ENCODE results near the gene KCTD20.

DNA sequence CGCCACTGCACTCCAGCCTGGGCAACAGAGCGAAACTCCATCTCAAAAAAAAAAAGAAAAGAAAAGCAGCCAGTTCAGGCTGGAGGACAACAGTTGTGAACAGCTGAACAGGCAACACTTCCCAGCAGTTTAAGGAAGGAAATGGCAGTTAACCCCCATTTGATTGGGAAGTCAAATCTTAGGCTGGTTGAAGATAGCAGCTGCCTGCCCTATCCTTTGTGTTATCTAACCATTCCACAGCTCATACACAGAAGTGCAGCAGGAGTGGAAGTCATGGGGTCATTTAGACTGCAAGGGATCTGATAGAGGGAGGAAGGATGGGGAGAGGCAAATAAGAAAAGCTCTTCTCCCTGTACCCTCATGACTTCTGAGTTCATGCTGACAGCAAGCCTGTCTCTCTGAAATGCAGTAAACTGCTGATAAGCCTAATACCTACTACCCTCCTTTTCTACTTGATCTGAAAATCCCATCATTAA lies 35.3 kb downstream of the KCTD20 start:
- TF ChIP-seq, protein P1, sequence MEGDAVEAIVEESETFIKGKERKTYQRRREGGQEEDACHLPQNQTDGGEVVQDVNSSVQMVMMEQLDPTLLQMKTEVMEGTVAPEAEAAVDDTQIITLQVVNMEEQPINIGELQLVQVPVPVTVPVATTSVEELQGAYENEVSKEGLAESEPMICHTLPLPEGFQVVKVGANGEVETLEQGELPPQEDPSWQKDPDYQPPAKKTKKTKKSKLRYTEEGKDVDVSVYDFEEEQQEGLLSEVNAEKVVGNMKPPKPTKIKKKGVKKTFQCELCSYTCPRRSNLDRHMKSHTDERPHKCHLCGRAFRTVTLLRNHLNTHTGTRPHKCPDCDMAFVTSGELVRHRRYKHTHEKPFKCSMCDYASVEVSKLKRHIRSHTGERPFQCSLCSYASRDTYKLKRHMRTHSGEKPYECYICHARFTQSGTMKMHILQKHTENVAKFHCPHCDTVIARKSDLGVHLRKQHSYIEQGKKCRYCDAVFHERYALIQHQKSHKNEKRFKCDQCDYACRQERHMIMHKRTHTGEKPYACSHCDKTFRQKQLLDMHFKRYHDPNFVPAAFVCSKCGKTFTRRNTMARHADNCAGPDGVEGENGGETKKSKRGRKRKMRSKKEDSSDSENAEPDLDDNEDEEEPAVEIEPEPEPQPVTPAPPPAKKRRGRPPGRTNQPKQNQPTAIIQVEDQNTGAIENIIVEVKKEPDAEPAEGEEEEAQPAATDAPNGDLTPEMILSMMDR (IDR thresholded peaks at IDR 0.05; ENCODE audit: low read depth, low read length) = no peak
- no peak for TF ChIP-seq EZH2phosphoT487 (IDR thresholded peaks at IDR 0.05; ENCODE audit: low read depth)

Measured in OCI-LY3 (cell line).